Breast epithelium (tissue), 4 donors: ENCODE results near the gene CPNE2. TPM values are rescaled to one million over a fixed set of nuclear protein-coding genes. Genes with fewer than 3 reads are reported as not detected.
A peak's percentile ranks its signal among the peaks of the same experiment; 100 is the strongest.
"Not testable (repeated sequence)": the region's sequence is repeated elsewhere in the genome, so short reads cannot be mapped to it uniquely, and the experiment has no call there.

Source experiments
- DNase-seq, 2 donors: peaks; one replicate each; pipeline ENCODE4 v3.0.0-alpha.2; 2019; ENCODE audit warnings: low spot score in 2 of 2
- H3K27ac ChIP-seq, 2 donors: fragments of 200-600 bp; sonication (generic) in 1 of 2; one replicate each; pipeline ENCODE4 v1.5.1; 2016 to 2019; ENCODE audit warnings: mild to moderate bottlenecking in 1 of 2
- H3K27me3 ChIP-seq, 2 donors: fragments of 200-600 bp; sonication (generic) in 1 of 2; one replicate each; pipeline versions ENCODE4 v1.5.1 to v1.6.0; 2017 to 2019; ENCODE audit warnings: control low read depth in 1 of 2, mild to moderate bottlenecking in 1 of 2
- H3K36me3 ChIP-seq: fragments of 200-600 bp; one replicate; pipeline ENCODE4 v1.5.1; 2019
- H3K4me1 ChIP-seq, 2 donors: fragments of 200-600 bp; sonication (generic); one replicate each; pipeline ENCODE4 v1.5.1; 2016 to 2019; ENCODE audit warnings: control low read depth in 1 of 2
- H3K4me3 ChIP-seq, 3 donors: fragments of 200-600 bp; sonication (generic); 1 replicate in 2 of 3; 2 replicates in 1 of 3; pipeline ENCODE4 v1.5.1; 2016 to 2019; ENCODE audit warnings: mild to moderate bottlenecking in 3 of 3, moderate library complexity in 2 of 3
- H3K9me3 ChIP-seq, 2 donors: fragments of 200-600 bp; sonication (generic) in 1 of 2; one replicate each; pipeline ENCODE4 v1.5.1; 2016 to 2019; ENCODE audit warnings: control low read depth in 1 of 2
- POLR2A ChIP-seq: fragments of 450-650 bp; IDR thresholded peaks from one replicate; pipeline ENCODE4 v1.6.1; 2016; ENCODE audit warnings: antibody characterized with exemption, mild to moderate bottlenecking, moderate library complexity
- POLR2AphosphoS5 ChIP-seq, 3 donors: sonication (generic); formaldehyde crosslinking; IDR thresholded peaks; one replicate each; pipeline ENCODE4 v1.6.1; 2017; ENCODE audit warnings: antibody characterized with exemption in 3 of 3
- intact Hi-C: fragments of 100-400 bp; cut with DNase I; formaldehyde crosslinking; loops from one replicate; pipeline ENCODE4 v1.15.1; 2023; ENCODE audit warnings: low total_unique reads
- total RNA-seq, 3 donors: library from RNA; depleted of rRNA; stranded (reverse); fragments of >200 nt; gene quantifications; one replicate each; pipeline ENCODE4 v1.1.0, GENCODE V29; 2016
- TF ChIP-seq, protein P1 (sequence below), 3 donors: fragments of 450-650 bp; IDR thresholded peaks; one replicate each; pipeline ENCODE4 v1.5.1; 2016 to 2017; ENCODE audit warnings: antibody characterized with exemption in 3 of 3, mild to moderate bottlenecking in 3 of 3, moderate library complexity in 3 of 3

The CPNE2 gene
- total RNA-seq, 3 donors from 2014 or later: 13.9 to 56.5 (median 26.5) TPM

- Histone ChIP-seq H3K4me3 (no peak overlapping the region), H3K9me3 (no peaks in the 10 kb centered on the region), H3K4me1 (peaks cover 0 to 21% of the 10 kb centered on the region in 2 donors), H3K27ac (no peak overlapping the region), H3K36me3 (no peaks in the 10 kb centered on the region), H3K27me3 (no peaks in the 10 kb centered on the region)
- intact Hi-C loops: loop anchor here (5.0 kb wide), 1 partner anchor 234 kb away; no protein-coding TSS in a partner anchor
- no peak for TF ChIP-seq POLR2A
- TF ChIP-seq POLR2AphosphoS5 (IDR thresholded peaks at IDR 0.05): no peak
- TF ChIP-seq, protein P1, sequence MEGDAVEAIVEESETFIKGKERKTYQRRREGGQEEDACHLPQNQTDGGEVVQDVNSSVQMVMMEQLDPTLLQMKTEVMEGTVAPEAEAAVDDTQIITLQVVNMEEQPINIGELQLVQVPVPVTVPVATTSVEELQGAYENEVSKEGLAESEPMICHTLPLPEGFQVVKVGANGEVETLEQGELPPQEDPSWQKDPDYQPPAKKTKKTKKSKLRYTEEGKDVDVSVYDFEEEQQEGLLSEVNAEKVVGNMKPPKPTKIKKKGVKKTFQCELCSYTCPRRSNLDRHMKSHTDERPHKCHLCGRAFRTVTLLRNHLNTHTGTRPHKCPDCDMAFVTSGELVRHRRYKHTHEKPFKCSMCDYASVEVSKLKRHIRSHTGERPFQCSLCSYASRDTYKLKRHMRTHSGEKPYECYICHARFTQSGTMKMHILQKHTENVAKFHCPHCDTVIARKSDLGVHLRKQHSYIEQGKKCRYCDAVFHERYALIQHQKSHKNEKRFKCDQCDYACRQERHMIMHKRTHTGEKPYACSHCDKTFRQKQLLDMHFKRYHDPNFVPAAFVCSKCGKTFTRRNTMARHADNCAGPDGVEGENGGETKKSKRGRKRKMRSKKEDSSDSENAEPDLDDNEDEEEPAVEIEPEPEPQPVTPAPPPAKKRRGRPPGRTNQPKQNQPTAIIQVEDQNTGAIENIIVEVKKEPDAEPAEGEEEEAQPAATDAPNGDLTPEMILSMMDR (IDR thresholded peaks at IDR 0.05): no peak
- DNase-seq: no peak
Measured at GRCh38 chr16:57188711-57189002, 96.3 kb downstream of the CPNE2 start.

- intact Hi-C loops: loop anchor here (5.0 kb wide), 1 partner anchor 233 kb away; no protein-coding TSS in a partner anchor
- H3K4me1 ChIP-seq: peaks cover 0 to 19% of the 10 kb centered on the region in 2 donors
- not testable (repeated sequence) for H3K27ac ChIP-seq, H3K9me3 ChIP-seq, H3K36me3 ChIP-seq, H3K27me3 ChIP-seq, H3K4me3 ChIP-seq, DNase-seq
Measured at GRCh38 chr16:57189527-57189926, 97.1 kb downstream of the CPNE2 start.

DNA sequence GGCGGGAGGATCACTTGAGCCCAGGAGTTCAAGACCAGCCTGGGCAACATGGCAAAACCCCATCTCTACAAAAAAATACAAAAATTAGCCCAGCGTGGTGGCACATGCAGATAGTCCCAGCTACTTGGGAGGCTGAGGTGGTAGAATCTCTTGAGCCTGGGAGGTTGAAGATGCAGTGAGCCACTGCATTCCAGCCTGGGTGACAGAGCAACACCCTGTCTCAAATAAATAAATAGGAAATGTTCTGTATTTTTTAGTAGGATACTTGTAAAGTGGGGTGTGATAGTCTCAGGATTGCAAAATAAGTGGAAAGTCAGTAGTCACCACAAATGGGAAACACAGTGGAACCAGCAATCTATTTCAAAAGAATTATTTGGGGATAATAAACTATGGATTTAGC is 97.8 kb downstream of the CPNE2 start:
- no peak for DNase-seq
- no peaks in the 10 kb centered on the region for H3K36me3 ChIP-seq
- H3K4me3 ChIP-seq: no peak overlapping the region
- H3K9me3 ChIP-seq: no peaks in the 10 kb centered on the region
- H3K27ac ChIP-seq: no peak overlapping the region
- H3K4me1 ChIP-seq: peaks cover 0 to 16% of the 10 kb centered on the region in 2 donors
- intact Hi-C loops: no loop called here
- no peaks in the 10 kb centered on the region for H3K27me3 ChIP-seq
- TF ChIP-seq POLR2A (no peak), POLR2AphosphoS5 (IDR thresholded peaks at IDR 0.05) (no peak)
- TF ChIP-seq, protein P1 (IDR thresholded peaks at IDR 0.05): no peak

- DNase-seq: no peak
- no peaks in the 10 kb centered on the region for H3K27me3 ChIP-seq
- H3K36me3 ChIP-seq: no peaks in the 10 kb centered on the region
- intact Hi-C loops: no loop called here
- TF ChIP-seq POLR2A (no peak), POLR2AphosphoS5 (IDR thresholded peaks at IDR 0.05) (no peak)
- TF ChIP-seq, protein P1 (IDR thresholded peaks at IDR 0.05): no peak
- H3K27ac ChIP-seq: peak overlapping the region in 1 of 2 donors; percentile 27
- H3K9me3 ChIP-seq: no peaks in the 10 kb centered on the region
- H3K4me3 ChIP-seq: no peak overlapping the region
- peaks cover 0 to 16% of the 10 kb centered on the region in 2 donors for H3K4me1 ChIP-seq
Measured at GRCh38 chr16:57191056-57191571, 98.7 kb downstream of the CPNE2 start.

GRCh38 chr16:57192146-57192545 is 99.8 kb downstream of the CPNE2 start:
- DNase-seq: no peak
- no peak overlapping the region for H3K27ac ChIP-seq
- no peaks in the 10 kb centered on the region for H3K36me3 ChIP-seq
- no peak overlapping the region for H3K4me3 ChIP-seq
- peaks cover 0 to 16% of the 10 kb centered on the region in 2 donors for H3K4me1 ChIP-seq
- H3K9me3 ChIP-seq: no peaks in the 10 kb centered on the region
- no peaks in the 10 kb centered on the region for H3K27me3 ChIP-seq
- no peak for TF ChIP-seq POLR2AphosphoS5 (IDR thresholded peaks at IDR 0.05)
- TF ChIP-seq POLR2A: no peak
- TF ChIP-seq, protein P1 (IDR thresholded peaks at IDR 0.05): no peak
- intact Hi-C loops: loop anchor here (2.0 kb wide), 1 partner anchor 57 kb away; no protein-coding TSS in a partner anchor
